NB4 (cell line): ENCODE results near the gene OLFM1.

Source experiments
- MYC ChIP-seq: IDR thresholded peaks from 2 replicates; pipeline ENCODE4 v1.6.1; 2011; ENCODE audit warnings: low read depth, low read length
- POLR2A ChIP-seq: IDR thresholded peaks from 2 replicates; pipeline ENCODE4 v1.6.1; 2011; ENCODE audit warnings: mild to moderate bottlenecking; ENCODE audit not compliant: insufficient read length; ENCODE audit errors: extremely low read depth
- TF ChIP-seq, protein P1 (sequence below): IDR thresholded peaks from one replicate; pipeline ENCODE4 v1.5.1; 2012; ENCODE audit warnings: low read depth, low read length
- TF ChIP-seq, protein P2 (sequence below): IDR thresholded peaks from 2 replicates; pipeline ENCODE4 v1.6.1; 2011; ENCODE audit warnings: low read depth, low read length

- TF ChIP-seq, protein P1, sequence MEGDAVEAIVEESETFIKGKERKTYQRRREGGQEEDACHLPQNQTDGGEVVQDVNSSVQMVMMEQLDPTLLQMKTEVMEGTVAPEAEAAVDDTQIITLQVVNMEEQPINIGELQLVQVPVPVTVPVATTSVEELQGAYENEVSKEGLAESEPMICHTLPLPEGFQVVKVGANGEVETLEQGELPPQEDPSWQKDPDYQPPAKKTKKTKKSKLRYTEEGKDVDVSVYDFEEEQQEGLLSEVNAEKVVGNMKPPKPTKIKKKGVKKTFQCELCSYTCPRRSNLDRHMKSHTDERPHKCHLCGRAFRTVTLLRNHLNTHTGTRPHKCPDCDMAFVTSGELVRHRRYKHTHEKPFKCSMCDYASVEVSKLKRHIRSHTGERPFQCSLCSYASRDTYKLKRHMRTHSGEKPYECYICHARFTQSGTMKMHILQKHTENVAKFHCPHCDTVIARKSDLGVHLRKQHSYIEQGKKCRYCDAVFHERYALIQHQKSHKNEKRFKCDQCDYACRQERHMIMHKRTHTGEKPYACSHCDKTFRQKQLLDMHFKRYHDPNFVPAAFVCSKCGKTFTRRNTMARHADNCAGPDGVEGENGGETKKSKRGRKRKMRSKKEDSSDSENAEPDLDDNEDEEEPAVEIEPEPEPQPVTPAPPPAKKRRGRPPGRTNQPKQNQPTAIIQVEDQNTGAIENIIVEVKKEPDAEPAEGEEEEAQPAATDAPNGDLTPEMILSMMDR = no peak
- TF ChIP-seq, protein P2, sequence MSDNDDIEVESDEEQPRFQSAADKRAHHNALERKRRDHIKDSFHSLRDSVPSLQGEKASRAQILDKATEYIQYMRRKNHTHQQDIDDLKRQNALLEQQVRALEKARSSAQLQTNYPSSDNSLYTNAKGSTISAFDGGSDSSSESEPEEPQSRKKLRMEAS = no peak
- TF ChIP-seq MYC = no peak
- TF ChIP-seq POLR2A = no peak
Observed at GRCh38 chr9:135163023-135163780, 75.7 kb downstream of the OLFM1 start.
